Activated CD4-positive, CD25-positive, alpha-beta regulatory T cell treated with anti-CD3 and anti-CD28 coated beads, Interleukin-2, amount 50 U/mL, for 24 hours (primary cell): Measurements from ENCODE around the gene PPP4R3A.

Source experiments
- ATAC-seq, 2 donors: fragments of 150-1000 bp; cut with Tn5 transposase; one replicate each; pipeline ENCODE4 v1.10.0; 2021; ENCODE audit warnings: mild to moderate bottlenecking in 1 of 2, moderate library complexity in 1 of 2

The PPP4R3A gene

GRCh38 chr14:91503000-91503504, 7.1 kb downstream of the PPP4R3A start:
- no peak for ATAC-seq

GRCh38 chr14:91501951-91502930, 7.9 kb downstream of the PPP4R3A start:
- no peak for ATAC-seq

- ATAC-seq = no peak
Observed at GRCh38 chr14:91501348-91501747, 8.8 kb downstream of the PPP4R3A start.

GRCh38 chr14:91496790-91497189, 13.3 kb downstream of the PPP4R3A start:
- ATAC-seq = no peak

- peak; percentile 65 to 74 for ATAC-seq
Observed at GRCh38 chr14:91494392-91495065, 15.6 kb downstream of the PPP4R3A start.

- no peak for ATAC-seq
Observed at GRCh38 chr14:91493169-91493568, 16.9 kb downstream of the PPP4R3A start.

- ATAC-seq = peak; percentile 76 to 84
Observed at GRCh38 chr14:91484744-91485143, 25.4 kb downstream of the PPP4R3A start.

GRCh38 chr14:91484186-91484585, 25.9 kb downstream of the PPP4R3A start:
- peak in 1 of 2 donors; percentile 24 for ATAC-seq

- no peak for ATAC-seq
Observed at GRCh38 chr14:91482263-91483013, 27.7 kb downstream of the PPP4R3A start.

- ATAC-seq = no peak
Observed at GRCh38 chr14:91477388-91477787, 32.7 kb downstream of the PPP4R3A start.

GRCh38 chr14:91473046-91473445, 37.1 kb downstream of the PPP4R3A start:
- ATAC-seq = no peak

GRCh38 chr14:91470216-91470615, 39.9 kb downstream of the PPP4R3A start:
- ATAC-seq = peak; percentile 32 to 53

GRCh38 chr14:91466192-91466591, 43.9 kb downstream of the PPP4R3A start:
- ATAC-seq = no peak

GRCh38 chr14:91464615-91465205, 45.4 kb downstream of the PPP4R3A start:
- ATAC-seq = no peak

GRCh38 chr14:91458612-91459011, 51.5 kb downstream of the PPP4R3A start:
- no peak for ATAC-seq

- no peak for ATAC-seq
Observed at GRCh38 chr14:91456283-91456682, 53.8 kb downstream of the PPP4R3A start.

GRCh38 chr14:91454580-91454979, 55.5 kb downstream of the PPP4R3A start:
- ATAC-seq = no peak

- ATAC-seq = no peak
Observed at GRCh38 chr14:91454155-91454554, 56.0 kb downstream of the PPP4R3A start.

- ATAC-seq = no peak
Observed at GRCh38 chr14:91453744-91454143, 56.4 kb downstream of the PPP4R3A start.

- no peak for ATAC-seq
Observed at GRCh38 chr14:91444335-91445020, 65.6 kb downstream of the PPP4R3A start.

GRCh38 chr14:91439345-91439744, 70.8 kb downstream of the PPP4R3A start:
- ATAC-seq = no peak

GRCh38 chr14:91438845-91439244, 71.3 kb downstream of the PPP4R3A start:
- ATAC-seq = no peak
